ENCODE results near the gene LRRC2. TPM values are rescaled to one million over a fixed set of nuclear protein-coding genes. Genes with fewer than 3 reads are reported as not detected.
A peak's percentile ranks its signal among the peaks of the same experiment; 100 is the strongest.

The LRRC2 gene
- total RNA-seq, 2 donors from 2014 or later = 0.19 TPM; not detected in 1

GRCh38 chr3:46576386-46576785 is 10.3 kb upstream of the LRRC2 start:
- no peaks in the 10 kb centered on the region for H3K9me3 Mint-ChIP-seq
- H3K36me3 Mint-ChIP-seq (ENCODE audit: insufficient read depth in 2 of 2) = no peaks in the 10 kb centered on the region
- H3K27me3 Mint-ChIP-seq (ENCODE audit: low read depth) = no peaks in the 10 kb centered on the region
- H3K4me1 Mint-ChIP-seq (ENCODE audit: low read depth) = peaks cover 4% of the 10 kb centered on the region
- no peak overlapping the region for H3K4me3 Mint-ChIP-seq
- DNase-seq (no peak), ATAC-seq (replicated peaks in 1 of 2) (no peak)
- no peak overlapping the region for H3K27ac Mint-ChIP-seq

- Mint-ChIP-seq H3K4me1 (ENCODE audit: low read depth) (peaks cover 4% of the 10 kb centered on the region), H3K27ac (no peak overlapping the region), H3K36me3 (ENCODE audit: insufficient read depth in 2 of 2) (no peaks in the 10 kb centered on the region), H3K4me3 (no peak overlapping the region), H3K9me3 (no peaks in the 10 kb centered on the region), H3K27me3 (ENCODE audit: low read depth) (no peaks in the 10 kb centered on the region)
- ATAC-seq (replicated peaks in 1 of 2) = no peak
- DNase-seq = no peak
Measured at GRCh38 chr3:46575577-46576222, 9.6 kb upstream of the LRRC2 start.

GRCh38 chr3:46574881-46575576 is 8.9 kb upstream of the LRRC2 start:
- ATAC-seq (replicated peaks in 1 of 2) = no peak
- H3K36me3 Mint-ChIP-seq (ENCODE audit: insufficient read depth in 2 of 2) = no peaks in the 10 kb centered on the region
- H3K9me3 Mint-ChIP-seq = no peaks in the 10 kb centered on the region
- no peak for DNase-seq
- no peak overlapping the region for H3K4me3 Mint-ChIP-seq
- no peak overlapping the region for H3K27ac Mint-ChIP-seq
- H3K4me1 Mint-ChIP-seq (ENCODE audit: low read depth) = peaks cover 4% of the 10 kb centered on the region
- no peaks in the 10 kb centered on the region for H3K27me3 Mint-ChIP-seq (ENCODE audit: low read depth)

- no peaks in the 10 kb centered on the region for H3K36me3 Mint-ChIP-seq (ENCODE audit: insufficient read depth in 2 of 2)
- H3K9me3 Mint-ChIP-seq = no peaks in the 10 kb centered on the region
- ATAC-seq (replicated peaks in 1 of 2) = no peak
- H3K4me3 Mint-ChIP-seq = no peak overlapping the region
- no peaks in the 10 kb centered on the region for H3K27me3 Mint-ChIP-seq (ENCODE audit: low read depth)
- no peak for DNase-seq
- peaks cover 4% of the 10 kb centered on the region for H3K4me1 Mint-ChIP-seq (ENCODE audit: low read depth)
- H3K27ac Mint-ChIP-seq = no peak overlapping the region
Measured at GRCh38 chr3:46574243-46574646, 8.1 kb upstream of the LRRC2 start.

GRCh38 chr3:46573701-46574100 is 7.6 kb upstream of the LRRC2 start:
- H3K4me3 Mint-ChIP-seq = no peak overlapping the region
- DNase-seq (no peak), ATAC-seq (replicated peaks in 1 of 2) (no peak)
- no peaks in the 10 kb centered on the region for H3K9me3 Mint-ChIP-seq
- no peaks in the 10 kb centered on the region for H3K27me3 Mint-ChIP-seq (ENCODE audit: low read depth)
- no peaks in the 10 kb centered on the region for H3K4me1 Mint-ChIP-seq (ENCODE audit: low read depth)
- no peaks in the 10 kb centered on the region for H3K36me3 Mint-ChIP-seq (ENCODE audit: insufficient read depth in 2 of 2)
- H3K27ac Mint-ChIP-seq = no peak overlapping the region

GRCh38 chr3:46571684-46572083 is 5.6 kb upstream of the LRRC2 start:
- Mint-ChIP-seq H3K9me3 (no peaks in the 10 kb centered on the region), H3K27ac (no peak overlapping the region), H3K36me3 (ENCODE audit: insufficient read depth in 2 of 2) (no peaks in the 10 kb centered on the region), H3K27me3 (ENCODE audit: low read depth) (peaks cover 12% of the 10 kb centered on the region), H3K4me1 (ENCODE audit: low read depth) (no peaks in the 10 kb centered on the region), H3K4me3 (no peak overlapping the region)
- ATAC-seq (replicated peaks in 1 of 2) (no peak), DNase-seq (no peak)

GRCh38 chr3:46565607-46566039 is 479 bp downstream of the LRRC2 start:
- Mint-ChIP-seq H3K9me3 (peaks cover 0 to 2% of the 10 kb centered on the region in 2 donors), H3K27me3 (ENCODE audit: low read depth) (peaks cover 48% of the 10 kb centered on the region), H3K4me1 (ENCODE audit: low read depth) (peaks cover 10% of the 10 kb centered on the region), H3K4me3 (peak overlapping the region; percentile 74 to 77), H3K36me3 (ENCODE audit: insufficient read depth in 2 of 2) (no peaks in the 10 kb centered on the region), H3K27ac (no peak overlapping the region)
- DNase-seq (no peak), ATAC-seq (replicated peaks in 1 of 2) (peak in 1 of 2 donors; percentile 21)

- DNase-seq (no peak), ATAC-seq (replicated peaks in 1 of 2) (no peak)
- peak overlapping the region; percentile 74 to 77 for H3K4me3 Mint-ChIP-seq
- H3K9me3 Mint-ChIP-seq = peaks cover 0 to 2% of the 10 kb centered on the region in 2 donors
- peaks cover 48% of the 10 kb centered on the region for H3K27me3 Mint-ChIP-seq (ENCODE audit: low read depth)
- peaks cover 10% of the 10 kb centered on the region for H3K4me1 Mint-ChIP-seq (ENCODE audit: low read depth)
- no peak overlapping the region for H3K27ac Mint-ChIP-seq
- no peaks in the 10 kb centered on the region for H3K36me3 Mint-ChIP-seq (ENCODE audit: insufficient read depth in 2 of 2)
Measured at GRCh38 chr3:46565077-46565476, 1.0 kb downstream of the LRRC2 start.

- H3K27ac Mint-ChIP-seq = no peak overlapping the region
- no peak for ATAC-seq (replicated peaks in 1 of 2)
- H3K36me3 Mint-ChIP-seq (ENCODE audit: insufficient read depth in 2 of 2) = no peaks in the 10 kb centered on the region
- peaks cover 48% of the 10 kb centered on the region for H3K27me3 Mint-ChIP-seq (ENCODE audit: low read depth)
- H3K4me1 Mint-ChIP-seq (ENCODE audit: low read depth) = peaks cover 10% of the 10 kb centered on the region
- peak overlapping the region in 1 of 2 donors; percentile 77 for H3K4me3 Mint-ChIP-seq
- peaks cover 0 to 2% of the 10 kb centered on the region in 2 donors for H3K9me3 Mint-ChIP-seq
- no peak for DNase-seq
Measured at GRCh38 chr3:46564190-46565021, 1.7 kb downstream of the LRRC2 start.

GRCh38 chr3:46561951-46562350 is 4.2 kb downstream of the LRRC2 start:
- Mint-ChIP-seq H3K27ac (no peak overlapping the region), H3K4me1 (ENCODE audit: low read depth) (peaks cover 20% of the 10 kb centered on the region), H3K27me3 (ENCODE audit: low read depth) (peaks cover 44% of the 10 kb centered on the region), H3K4me3 (no peak overlapping the region), H3K36me3 (ENCODE audit: insufficient read depth in 2 of 2) (no peaks in the 10 kb centered on the region), H3K9me3 (peaks cover 0 to 2% of the 10 kb centered on the region in 2 donors)
- peak; percentile 50 to 64 for ATAC-seq (replicated peaks in 1 of 2)
- no peak for DNase-seq

GRCh38 chr3:46561511-46561910 is 4.6 kb downstream of the LRRC2 start:
- Mint-ChIP-seq H3K4me1 (ENCODE audit: low read depth) (peaks cover 20% of the 10 kb centered on the region), H3K36me3 (ENCODE audit: insufficient read depth in 2 of 2) (no peaks in the 10 kb centered on the region), H3K27ac (no peak overlapping the region), H3K4me3 (no peak overlapping the region), H3K27me3 (ENCODE audit: low read depth) (peaks cover 44% of the 10 kb centered on the region), H3K9me3 (peaks cover 0 to 2% of the 10 kb centered on the region in 2 donors)
- DNase-seq (no peak), ATAC-seq (replicated peaks in 1 of 2) (no peak)

- H3K27ac Mint-ChIP-seq = no peak overlapping the region
- no peaks in the 10 kb centered on the region for H3K36me3 Mint-ChIP-seq (ENCODE audit: insufficient read depth in 2 of 2)
- peaks cover 9% of the 10 kb centered on the region for H3K4me1 Mint-ChIP-seq (ENCODE audit: low read depth)
- H3K9me3 Mint-ChIP-seq = peaks cover 0 to 2% of the 10 kb centered on the region in 2 donors
- ATAC-seq (replicated peaks in 1 of 2) (no peak), DNase-seq (no peak)
- H3K27me3 Mint-ChIP-seq (ENCODE audit: low read depth) = peaks cover 22% of the 10 kb centered on the region
- H3K4me3 Mint-ChIP-seq = no peak overlapping the region
Measured at GRCh38 chr3:46559091-46559704, 6.9 kb downstream of the LRRC2 start.
